M059J (cell line): ENCODE measurements around the gene EHF. TPM values are rescaled to one million over a fixed set of nuclear protein-coding genes. Genes with fewer than 3 reads are reported as not detected.

ENCODE experiments used
- DNase-seq: peaks from one replicate; pipeline ENCODE4 v3.0.0-alpha.2; 2012; ENCODE audit warnings: low read depth
- total RNA-seq: library from RNA; depleted of rRNA; stranded (reverse); fragments of >200 nt; shearing (Covaris generic); gene quantifications from 2 replicates; pipeline ENCODE4 v1.2.3, GENCODE V29; 2014

Gene EHF
- total RNA-seq, 1 experiment from 2014 or later: 0.81 TPM

- DNase-seq: no peak
These were observed 3.2 kb downstream of the EHF start for GRCh38 chr11:34624069-34624468.

GRCh38 chr11:34625576-34625975 is 4.7 kb downstream of the EHF start:
- DNase-seq: no peak

GRCh38 chr11:34626393-34626792 is 5.5 kb downstream of the EHF start:
- DNase-seq: no peak

GRCh38 chr11:34627197-34627596 is 6.3 kb downstream of the EHF start:
- DNase-seq: no peak

GRCh38 chr11:34629711-34630110 is 8.8 kb downstream of the EHF start:
- no peak for DNase-seq

GRCh38 chr11:34630544-34630943 is 9.7 kb downstream of the EHF start:
- no peak for DNase-seq

- DNase-seq: no peak
These were observed 10.4 kb downstream of the EHF start for GRCh38 chr11:34631297-34631696.

- no peak for DNase-seq
These were observed 10.8 kb downstream of the EHF start for GRCh38 chr11:34631737-34632104.

- DNase-seq: peak; percentile 51
These were observed 11.4 kb downstream of the EHF start for GRCh38 chr11:34632105-34632791.

GRCh38 chr11:34633640-34633989 is 12.7 kb downstream of the EHF start:
- no peak for DNase-seq

- peak; percentile 47 for DNase-seq
These were observed 13.2 kb downstream of the EHF start for GRCh38 chr11:34633990-34634693.

GRCh38 chr11:34634694-34635062 is 13.8 kb downstream of the EHF start:
- DNase-seq: no peak

GRCh38 chr11:34636127-34636526 is 15.2 kb downstream of the EHF start:
- DNase-seq: no peak

GRCh38 chr11:34637303-34637702 is 16.4 kb downstream of the EHF start:
- peak; percentile 51 for DNase-seq

- DNase-seq: no peak
These were observed 18.0 kb downstream of the EHF start for GRCh38 chr11:34638897-34639296.

GRCh38 chr11:34639545-34639944 is 18.7 kb downstream of the EHF start:
- DNase-seq: peak; percentile 76

- DNase-seq: peak; percentile 69
These were observed 19.4 kb downstream of the EHF start for GRCh38 chr11:34640050-34640923.

GRCh38 chr11:34640924-34641275 is 20.0 kb downstream of the EHF start:
- no peak for DNase-seq

GRCh38 chr11:34641456-34641855 is 20.6 kb downstream of the EHF start:
- no peak for DNase-seq

- DNase-seq: no peak
These were observed 21.2 kb downstream of the EHF start for GRCh38 chr11:34642001-34642554.

GRCh38 chr11:34642873-34643272 is 22.0 kb downstream of the EHF start:
- DNase-seq: no peak

GRCh38 chr11:34643311-34643710 is 22.4 kb downstream of the EHF start:
- no peak for DNase-seq

GRCh38 chr11:34643846-34644245 is 23.0 kb downstream of the EHF start:
- peak; percentile 46 for DNase-seq
